ENCODE measurements around the gene LRP1B.
"Not testable (repeated sequence)": the region's sequence is repeated elsewhere in the genome, so short reads cannot be mapped to it uniquely, and the experiment has no call there.

LRP1B gene

DNA sequence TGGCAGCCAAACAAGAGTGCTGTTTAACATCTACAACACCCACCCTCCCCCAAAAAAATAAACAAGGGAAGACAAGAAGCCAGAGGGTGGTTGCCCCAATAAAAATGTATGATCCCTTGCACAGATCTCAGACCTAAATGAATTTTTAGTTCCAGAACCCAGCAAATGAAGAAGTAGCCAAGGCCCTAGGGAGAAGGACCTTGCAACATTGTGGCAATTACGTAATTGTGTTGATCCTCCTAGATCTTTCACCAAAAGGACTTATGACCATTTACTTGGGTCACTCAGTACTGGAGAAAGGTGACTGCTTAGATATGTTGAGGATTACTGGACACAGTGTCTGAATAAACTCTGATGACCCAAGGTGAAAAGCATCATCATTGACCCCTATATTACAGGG lies 1393.8 kb downstream of the LRP1B start:
- no peak for FAIRE-seq

DNA sequence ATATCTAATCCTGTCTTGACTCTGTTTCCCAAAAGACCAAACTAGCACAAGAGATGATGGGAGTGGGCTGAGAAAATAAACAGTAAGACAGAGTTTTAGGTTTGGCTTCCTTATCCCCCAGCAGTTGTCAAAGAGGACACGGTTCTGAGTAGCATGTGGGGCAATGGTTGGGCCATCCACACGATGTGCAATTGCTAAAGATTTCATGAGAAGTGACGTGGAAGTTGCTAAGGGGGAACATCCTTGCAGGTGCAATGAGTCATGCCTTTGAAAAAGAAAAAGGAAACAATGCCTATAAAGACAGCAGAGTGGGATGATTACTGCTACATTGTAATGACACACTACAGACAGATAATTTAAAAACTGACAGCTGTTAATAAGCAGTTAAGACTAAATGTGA lies 1395.8 kb downstream of the LRP1B start:
- FAIRE-seq, result no peak

DNA sequence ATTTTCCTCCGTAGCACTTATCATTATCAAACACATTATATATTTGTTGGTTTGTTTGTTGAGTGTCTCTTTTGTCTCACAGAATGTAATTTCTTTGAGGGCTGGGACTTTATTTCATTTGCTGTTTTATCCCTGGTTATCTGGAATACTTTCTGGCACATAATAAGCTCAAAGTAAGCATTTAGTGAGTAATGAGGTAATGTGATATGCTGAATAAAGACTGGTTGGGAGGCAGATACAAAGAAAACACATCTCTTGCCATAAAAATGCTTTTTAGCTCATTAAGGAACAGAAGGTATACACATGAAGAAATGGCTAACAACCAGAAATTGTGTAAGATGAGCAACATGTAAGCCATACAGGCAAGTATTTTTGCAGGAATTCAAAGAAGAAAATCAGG lies 1411.8 kb downstream of the LRP1B start:
- no peak for FAIRE-seq

DNA sequence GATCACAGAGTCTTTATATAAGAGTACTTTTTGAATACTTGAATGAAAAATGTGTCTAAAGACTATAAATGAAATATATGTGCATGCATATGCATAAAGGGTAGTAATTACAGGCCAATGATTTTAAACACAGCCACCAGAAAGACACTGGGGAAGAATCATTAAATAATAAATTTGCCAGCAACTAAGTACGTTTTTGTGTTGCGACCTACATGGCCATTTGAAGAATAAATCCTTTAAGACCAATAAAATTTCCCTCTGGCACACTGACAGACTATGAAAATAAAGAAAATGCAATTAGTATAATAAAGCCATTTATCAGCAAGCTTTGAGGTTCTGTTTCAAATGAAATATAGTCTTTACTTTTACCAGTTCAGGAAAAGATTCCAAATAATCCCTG lies 1413.3 kb downstream of the LRP1B start:
- FAIRE-seq, result no peak

DNA sequence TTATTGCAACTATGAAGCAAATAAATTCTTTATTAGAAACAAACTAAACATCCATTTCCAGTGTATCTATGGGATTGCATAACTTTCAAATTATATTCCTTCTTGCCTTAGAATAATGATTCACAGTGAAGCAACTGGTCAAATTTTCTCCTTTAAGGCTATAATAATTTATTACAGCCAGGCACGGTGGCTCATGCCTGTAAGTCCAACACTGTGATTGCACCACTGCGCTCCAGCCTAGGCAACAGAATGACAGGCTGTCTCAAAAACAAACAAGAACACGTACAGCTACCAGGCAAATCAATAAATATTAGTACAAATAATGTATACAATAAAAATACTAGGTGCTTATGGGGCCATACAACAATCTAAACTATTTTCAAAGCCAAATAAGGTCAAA lies 1416.2 kb downstream of the LRP1B start:
- no peak for FAIRE-seq

DNA sequence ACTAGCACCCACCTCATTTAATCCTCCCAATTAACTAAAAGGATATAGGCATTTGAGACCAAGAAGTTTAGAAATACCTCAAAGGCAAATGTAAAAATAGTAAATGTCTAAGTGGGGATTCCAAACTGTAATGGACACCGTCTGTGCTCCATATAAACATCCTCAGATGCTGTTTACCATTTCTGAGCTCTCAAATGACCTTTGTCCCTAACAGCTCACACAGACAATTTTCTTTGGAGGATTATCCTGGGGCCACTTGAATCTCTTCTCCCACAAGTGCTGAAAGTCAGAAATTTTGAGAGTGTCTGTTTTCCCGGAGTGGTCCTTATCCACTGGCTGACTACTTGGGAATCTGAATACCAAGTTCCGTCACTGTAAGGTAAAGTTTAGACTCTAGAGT lies 1418.9 kb downstream of the LRP1B start:
- FAIRE-seq, result no peak

DNA sequence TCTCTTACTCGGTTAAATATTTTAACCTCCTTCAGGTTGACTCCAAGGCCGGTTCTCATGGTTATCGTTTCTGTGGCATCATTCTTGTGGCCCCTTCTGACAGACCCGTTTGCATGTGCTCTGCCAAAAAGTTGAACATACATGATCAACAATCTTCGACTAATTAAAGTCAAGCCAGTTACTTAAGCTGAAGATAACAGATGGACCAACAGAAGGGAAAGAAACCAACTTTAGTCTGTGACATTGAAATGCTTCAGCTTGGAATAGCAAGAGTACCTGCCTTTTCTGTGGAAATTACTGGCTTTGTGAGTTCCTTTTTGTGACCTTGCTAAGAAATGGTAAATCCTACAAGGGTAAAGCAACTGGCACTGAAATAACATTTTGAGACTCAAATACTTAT lies 1429.1 kb downstream of the LRP1B start:
- no peak for FAIRE-seq

DNA sequence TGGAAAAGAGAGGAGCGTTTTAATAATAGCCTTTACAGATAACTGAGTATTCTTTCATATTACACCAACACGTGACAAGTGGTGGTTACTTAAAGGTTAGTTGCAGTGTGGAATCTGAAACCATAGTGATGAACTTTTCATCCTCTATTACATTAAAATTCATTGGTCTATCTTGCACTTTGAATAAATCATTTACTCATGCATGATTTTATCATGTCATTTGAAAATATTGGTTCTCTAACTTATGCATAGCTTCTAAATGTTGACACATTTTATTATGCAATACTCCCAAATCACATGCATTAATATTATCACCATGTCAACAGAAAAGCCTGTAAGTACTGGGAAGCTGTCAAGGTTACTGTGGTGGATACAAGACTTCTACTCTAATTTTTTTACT lies 1432.2 kb downstream of the LRP1B start:
- no peak for FAIRE-seq

DNA sequence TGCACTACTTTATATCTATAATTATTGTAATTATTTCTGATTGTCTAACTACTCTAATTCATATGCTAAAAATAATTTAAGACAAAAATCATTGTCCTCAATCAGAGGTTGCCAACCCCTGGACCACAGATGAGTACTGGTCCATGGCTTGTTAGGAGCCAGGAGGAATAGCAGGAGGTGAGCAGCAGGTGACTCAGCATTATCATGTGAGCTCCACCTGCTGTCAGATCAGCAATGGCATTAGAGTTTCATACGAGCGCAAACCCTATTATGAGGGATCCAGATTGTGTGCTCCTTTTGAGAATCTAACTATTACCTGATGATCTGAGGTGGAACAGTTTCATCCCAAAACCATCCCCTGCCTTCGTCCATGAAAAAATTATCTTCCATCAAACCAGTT lies 1434.4 kb downstream of the LRP1B start:
- no peak for FAIRE-seq

DNA sequence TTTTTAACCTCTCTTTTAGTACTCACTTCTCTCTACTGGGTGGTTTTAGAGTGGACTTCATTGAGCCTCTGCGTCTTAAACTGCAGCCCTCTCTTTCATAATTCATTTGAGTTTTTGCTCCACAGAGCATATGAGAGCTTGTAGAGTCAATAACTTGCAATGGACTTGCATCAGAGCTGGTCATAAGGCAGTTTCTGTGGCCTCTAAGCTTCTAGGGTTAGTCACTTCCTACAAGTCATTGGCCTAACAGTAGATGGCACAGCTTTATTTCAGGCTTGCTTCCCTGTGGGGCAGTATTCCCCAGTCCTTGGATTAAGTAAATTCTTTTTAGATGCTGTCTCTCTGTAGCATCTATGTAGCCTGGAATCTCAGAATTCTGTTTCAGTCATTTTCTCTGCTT lies 1435.7 kb downstream of the LRP1B start:
- no peak for FAIRE-seq

DNA sequence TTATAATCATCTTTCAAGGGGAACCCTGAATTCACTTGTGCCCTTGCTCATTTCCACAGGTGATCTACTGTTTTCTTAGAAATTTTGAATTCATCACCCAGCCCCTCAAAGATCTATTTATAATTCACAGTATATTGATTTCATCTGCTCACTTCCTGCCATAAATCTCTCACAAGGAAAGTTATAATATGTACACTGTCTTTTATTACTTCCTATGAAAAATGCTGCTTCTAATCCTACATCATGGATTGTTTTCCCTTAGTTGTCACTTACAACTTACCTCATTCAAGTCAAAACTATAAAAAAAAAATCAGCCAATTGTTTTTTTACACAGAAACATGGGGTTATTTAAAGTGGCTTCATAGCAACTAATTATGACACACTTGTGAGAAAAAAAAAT lies 1443.0 kb downstream of the LRP1B start:
- no peak for FAIRE-seq

DNA sequence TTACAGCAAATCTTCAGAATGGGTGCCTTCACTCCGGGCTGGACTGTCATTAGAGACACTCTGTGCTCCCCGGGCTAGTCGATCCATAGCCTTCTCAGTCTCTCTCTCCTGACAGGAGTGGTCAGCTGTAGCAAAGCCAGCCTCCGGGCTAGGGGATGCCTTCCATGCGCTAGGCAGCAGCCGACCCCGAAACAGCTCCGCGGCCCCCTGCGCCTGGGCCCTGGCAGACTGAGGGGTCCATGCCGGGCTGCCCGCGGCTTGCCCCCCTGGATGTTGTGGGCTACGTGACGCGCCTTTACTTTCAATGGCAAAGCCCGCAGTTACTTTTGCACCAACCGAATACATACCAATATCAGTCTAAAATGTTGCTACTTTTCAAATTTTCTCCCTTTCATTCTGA lies 1447.2 kb downstream of the LRP1B start:
- no peak for FAIRE-seq

DNA sequence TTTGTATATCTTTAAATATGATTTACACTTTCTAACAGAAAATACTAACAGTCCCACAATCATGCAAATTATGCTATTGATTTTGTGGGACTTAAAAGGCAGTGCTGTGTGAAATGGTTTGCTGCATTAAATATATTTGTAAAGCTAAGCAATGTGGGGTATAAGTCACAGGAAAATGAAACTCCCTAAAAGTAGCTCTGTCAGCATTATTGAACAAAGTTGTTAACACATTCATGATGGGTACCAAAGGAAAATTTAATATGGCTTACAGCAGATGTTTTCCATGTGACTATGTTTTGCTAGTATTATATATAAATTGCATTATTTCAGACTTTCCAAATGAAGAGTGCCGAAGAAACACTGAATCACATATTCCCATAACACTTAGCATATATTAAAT lies 1450.0 kb downstream of the LRP1B start:
- no peak for FAIRE-seq

DNA sequence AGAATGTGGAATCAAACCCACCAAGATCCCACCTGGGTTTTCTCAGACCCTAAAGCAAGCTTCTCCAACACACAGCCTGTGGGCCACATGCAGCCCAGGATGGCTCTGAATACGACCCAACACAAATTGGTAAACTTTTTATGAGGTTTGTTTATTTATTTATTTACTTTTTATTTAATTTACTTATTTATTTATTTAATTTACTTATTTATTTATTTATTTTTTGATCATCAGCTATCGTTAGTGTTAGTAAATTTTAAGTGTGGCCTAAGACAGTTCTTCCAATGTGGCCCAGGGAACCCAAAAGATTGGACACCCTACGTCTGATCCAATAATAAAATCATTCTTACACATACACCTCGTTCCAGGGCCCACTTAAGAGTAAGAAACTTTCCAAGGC lies 1451.1 kb downstream of the LRP1B start:
- FAIRE-seq, result no peak

DNA sequence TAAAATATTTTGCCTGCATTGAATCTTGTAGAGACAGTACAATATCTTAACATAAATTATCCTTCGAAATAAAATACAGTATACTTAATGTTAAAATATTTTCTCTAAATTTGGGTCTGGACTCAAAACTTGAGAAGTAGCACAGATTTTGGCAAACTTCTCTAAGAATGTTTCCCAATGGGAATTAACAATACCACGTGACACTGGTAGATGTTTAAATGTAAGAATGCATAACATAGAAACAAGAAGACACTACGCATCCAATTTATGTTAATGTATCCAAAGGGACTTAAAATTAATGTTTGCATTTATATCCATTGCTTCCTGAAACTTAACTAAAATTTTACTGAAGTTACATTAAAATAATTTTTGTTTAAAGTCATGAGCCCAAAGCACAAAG lies 1460.9 kb downstream of the LRP1B start:
- FAIRE-seq, result no peak

DNA sequence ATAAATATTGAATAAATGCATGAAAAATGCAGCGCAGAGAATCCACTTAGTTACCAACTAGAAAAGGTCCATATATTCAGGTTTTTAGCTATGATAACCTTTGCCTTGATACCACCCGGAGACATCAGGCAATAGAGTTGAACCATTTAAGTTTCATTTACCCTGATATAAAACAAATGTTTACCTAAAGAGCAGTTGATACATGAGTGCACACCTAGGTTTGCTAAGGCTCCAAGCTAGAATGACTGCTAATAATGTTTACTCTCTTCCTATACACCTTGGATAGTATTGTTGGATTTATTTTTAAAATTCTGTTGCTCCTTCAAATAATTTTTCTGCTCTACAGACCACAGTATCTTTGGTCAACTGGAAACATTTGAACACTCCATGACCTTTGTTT lies 1463.6 kb downstream of the LRP1B start:
- FAIRE-seq, result no peak

DNA sequence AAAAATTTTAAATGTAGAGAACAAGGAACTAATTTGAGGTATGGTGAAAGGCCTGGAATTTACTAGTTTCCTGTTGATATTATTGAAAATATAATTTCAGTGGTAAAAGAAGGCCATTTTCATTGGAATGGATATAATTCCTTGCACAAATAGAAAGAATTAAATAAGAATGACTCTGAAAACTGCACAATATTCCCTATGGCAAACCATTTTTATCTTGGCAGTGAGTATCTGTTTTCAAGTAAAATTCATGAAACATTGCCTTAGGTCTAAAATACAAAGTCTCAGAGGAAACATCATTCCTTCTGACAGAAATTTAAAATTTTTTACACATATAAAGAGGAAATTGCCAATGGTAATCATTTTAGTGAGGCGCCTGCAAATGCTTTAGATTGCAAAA lies 1468.3 kb downstream of the LRP1B start:
- no peak for FAIRE-seq

DNA sequence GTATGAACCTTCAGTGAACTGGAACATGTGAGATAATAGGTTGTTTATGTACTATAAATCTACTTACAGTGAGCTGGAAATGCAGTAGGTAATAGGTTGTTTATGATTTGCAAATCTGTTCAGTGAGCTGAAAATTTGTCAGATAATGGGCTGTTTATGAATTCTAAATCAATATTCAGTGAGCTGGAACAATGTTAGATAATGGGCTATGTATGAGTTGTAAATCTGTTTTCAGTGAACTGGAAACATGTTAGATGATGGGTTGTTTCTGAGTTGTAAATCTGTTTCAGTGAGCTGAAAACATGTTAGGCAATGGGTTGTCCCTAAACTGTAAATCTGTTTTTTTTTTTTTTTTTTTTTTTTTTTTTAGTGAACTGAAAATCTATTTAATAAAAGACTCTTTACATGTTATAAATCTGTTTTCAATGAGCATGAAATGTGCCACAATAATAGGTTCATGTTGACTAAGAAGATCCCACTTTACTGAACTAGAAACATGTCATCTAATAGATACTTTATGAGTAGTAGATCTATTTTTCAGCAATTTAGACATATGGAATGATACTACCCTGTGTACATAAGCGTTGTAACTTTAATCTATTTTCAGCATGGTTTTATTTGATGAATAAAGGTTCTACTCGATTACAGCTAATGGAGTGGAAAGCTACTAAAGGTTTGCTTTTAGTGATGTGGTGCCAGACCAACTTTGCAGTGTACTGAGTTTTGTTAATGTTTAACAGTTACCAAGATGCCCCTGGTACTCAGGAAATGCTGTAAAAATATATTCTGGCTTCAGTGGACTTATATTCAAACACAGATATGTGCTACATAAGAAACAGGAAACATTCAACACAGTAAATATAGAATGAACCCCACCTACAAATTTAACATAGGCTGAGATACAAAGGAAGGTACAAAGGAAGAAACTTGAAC lies 1471.8 kb downstream of the LRP1B start:
- no peak for FAIRE-seq

DNA sequence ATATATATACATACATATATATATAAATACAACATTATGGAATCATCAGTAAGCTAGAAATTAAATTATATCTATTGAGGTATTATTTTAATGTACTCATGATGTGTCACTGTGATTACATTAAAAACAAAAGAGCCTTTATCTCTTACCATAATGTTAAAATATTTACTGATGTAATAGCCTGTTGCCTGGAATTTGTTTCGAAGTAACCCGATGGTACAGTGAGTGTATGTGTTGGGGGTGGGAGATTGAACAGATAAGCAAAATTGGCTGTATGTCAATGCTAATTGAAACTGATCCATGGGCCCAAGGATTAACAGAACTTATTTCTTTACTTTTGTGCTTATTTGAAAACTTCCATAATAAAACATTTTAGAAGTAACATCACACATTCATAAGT lies 1473.2 kb downstream of the LRP1B start:
- no peak for FAIRE-seq

DNA sequence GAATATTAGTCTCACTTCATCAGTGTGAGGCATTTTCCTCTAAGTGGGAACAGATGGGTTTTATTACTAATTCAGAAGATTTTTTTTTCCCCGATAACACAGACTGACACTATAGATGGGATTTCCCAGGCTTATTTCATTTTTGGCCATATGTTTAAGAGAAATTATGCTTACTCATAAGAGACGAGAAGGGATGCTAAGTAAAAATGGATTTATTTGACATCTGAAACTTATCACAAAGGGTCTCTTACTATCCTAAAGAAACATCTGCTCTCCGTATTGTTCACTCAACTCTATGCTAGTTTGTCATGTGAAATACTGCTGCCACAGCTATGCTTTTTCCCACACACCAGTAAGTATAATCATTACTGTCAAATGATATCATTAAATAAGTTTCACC lies 1476.3 kb downstream of the LRP1B start:
- no peak for FAIRE-seq

DNA sequence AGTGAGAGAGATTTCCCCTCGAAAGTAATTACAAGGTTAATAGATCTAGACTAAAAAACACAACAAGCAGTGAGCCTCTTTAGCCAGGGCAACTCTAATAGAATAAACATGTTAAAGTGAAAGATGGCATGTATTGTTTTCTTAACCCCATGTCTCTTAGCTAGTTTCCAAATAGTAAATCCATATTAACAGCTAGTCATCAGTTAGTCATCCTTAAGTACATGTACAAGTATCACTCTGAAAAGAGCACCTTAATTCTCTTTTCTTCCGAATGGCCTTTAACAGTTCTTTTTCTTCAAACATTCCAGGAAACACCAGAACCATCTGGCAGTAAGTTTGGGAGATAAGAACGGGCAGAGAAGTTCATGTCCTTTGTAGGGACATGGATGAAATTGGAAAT lies 1480.0 kb downstream of the LRP1B start:
- FAIRE-seq, result no peak

DNA sequence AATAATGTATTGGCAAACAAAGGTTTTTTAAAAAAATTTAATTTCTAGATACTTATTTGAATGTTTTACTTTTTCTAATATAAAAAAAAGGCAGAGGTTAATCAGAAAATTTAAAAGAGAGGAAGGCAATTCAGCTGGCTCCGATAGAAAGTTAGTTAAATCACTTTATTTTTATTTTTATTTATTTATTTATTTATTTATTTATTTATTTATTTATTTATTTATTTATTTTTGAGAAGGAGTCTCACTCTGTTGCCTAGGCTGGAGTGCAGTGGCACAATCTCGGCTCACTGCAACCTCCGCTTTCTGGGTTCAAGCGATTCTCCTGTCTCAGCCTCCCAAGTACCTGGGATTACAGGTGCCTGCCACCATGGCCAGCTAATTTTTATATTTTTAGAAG lies 1480.7 kb downstream of the LRP1B start:
- not testable (repeated sequence) for FAIRE-seq

DNA sequence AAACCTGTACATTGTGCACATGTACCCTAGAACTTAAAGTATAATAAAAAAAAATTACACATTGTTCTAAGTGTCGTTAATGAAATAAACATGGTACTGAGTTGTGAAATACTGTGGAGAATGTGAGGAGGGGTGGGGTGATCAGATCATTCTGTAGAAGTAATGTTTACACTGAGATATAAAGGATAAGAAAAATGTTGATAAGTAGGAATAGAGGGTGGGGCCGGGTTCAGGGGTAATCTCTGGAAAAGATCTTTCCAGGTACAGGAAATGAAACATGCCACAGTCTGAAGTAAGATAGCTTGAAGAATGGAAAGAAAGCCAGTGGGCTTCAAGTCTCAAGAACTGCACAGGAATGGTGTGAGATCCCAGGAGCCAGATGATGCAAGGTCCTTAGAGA lies 1482.4 kb downstream of the LRP1B start:
- FAIRE-seq, result no peak

DNA sequence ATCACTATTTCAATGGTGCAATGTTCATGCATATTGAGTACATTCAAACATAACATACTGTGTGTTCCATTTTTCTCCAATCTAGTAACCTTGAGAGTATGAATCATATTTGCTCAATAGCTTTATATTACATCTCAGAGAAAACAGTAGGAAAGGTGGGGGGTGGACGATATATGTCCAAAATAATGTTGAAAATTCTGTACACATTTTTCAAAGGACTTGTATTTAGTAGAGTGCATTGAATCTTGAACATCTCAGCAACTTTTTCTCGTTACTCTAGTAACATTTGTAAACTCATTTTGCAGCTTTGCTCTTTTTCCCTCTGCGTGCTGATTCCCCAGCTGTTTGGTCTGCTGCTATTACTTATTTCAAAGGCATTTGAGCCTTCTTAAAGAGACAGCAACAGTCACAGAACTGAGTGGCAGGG lies 1487.0 kb downstream of the LRP1B start:
- no peak for FAIRE-seq

DNA sequence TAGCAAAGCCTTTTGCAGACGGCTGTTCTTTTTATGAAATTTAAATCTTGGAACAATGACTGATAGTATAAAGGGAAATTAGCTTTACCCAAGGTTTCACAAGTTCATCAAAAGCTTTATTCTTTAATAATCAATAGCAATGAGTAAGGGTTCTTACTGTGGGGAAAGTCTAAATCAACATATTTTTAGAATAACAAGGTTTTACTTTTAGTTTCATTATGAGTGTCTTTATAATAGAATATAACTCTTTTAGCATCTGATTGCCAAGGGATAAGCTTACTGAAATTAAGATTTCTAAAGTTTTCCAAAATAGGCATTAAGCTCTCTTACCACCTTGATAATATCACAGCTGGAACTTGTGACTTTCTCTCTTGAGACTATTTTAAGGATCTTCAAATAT lies 1489.7 kb downstream of the LRP1B start:
- no peak for FAIRE-seq

Measured in endometrium (tissue), 2 donors.